Right cardiac atrium (tissue), 5 donors: ENCODE results near the gene APP. TPM values are rescaled to one million over a fixed set of nuclear protein-coding genes. Genes with fewer than 3 reads are reported as not detected.
"Not testable (repeated sequence)": the region's sequence is repeated elsewhere in the genome, so short reads cannot be mapped to it uniquely, and the experiment has no call there.

Experiments
- ATAC-seq, 2 donors: fragments of 200-7000 bp; cut with Tn5 transposase; one replicate each; pipeline versions ENCODE4 v1.8.0 to v1.9.1; 2020; ENCODE audit warnings: moderate library complexity in 2 of 2, mild to moderate bottlenecking in 1 of 2
- DNase-seq, 3 donors: peaks; one replicate each; pipeline ENCODE4 v3.0.0-alpha.2; 2020
- H3K27ac ChIP-seq: one replicate; pipeline ENCODE4 v1.5.1; 2013; ENCODE audit warnings: mild to moderate bottlenecking, low read length, control low read depth, moderate library complexity
- H3K27me3 ChIP-seq: one replicate; pipeline ENCODE4 v1.6.1; 2013; ENCODE audit not compliant: control insufficient read depth, insufficient read depth
- H3K4me1 ChIP-seq: one replicate; pipeline ENCODE4 v1.6.1; 2013; ENCODE audit warnings: low read length; ENCODE audit not compliant: control insufficient read depth, insufficient read depth
- H3K4me3 ChIP-seq: one replicate; pipeline ENCODE4 v1.5.1; 2013; ENCODE audit warnings: low read length, control low read depth
- H3K9me3 ChIP-seq: one replicate; pipeline ENCODE4 v1.6.1; 2013; ENCODE audit warnings: low read length; ENCODE audit not compliant: control insufficient read depth
- WGBS: extraction: QIAGEN DNeasy Blood & Tissue Kit; methylation state at CpG from one replicate; pipeline ENCODE4 v1.1.7; 2013; 5-methylcytosine and 5-hydroxymethylcytosine counted together
- intact Hi-C, 4 donors: fragments of 100-400 bp; cut with DNase I; formaldehyde crosslinking; loops; one replicate each; pipeline versions ENCODE4 v1.11.0 to v1.14.0; 2022 to 2023
- polyA plus RNA-seq: library from polyadenylated mRNA; stranded (reverse); fragments of 200-250 nt; gene quantifications from one replicate; pipeline ENCODE4 v1.2.3, GENCODE V29; 2013
- total RNA-seq, 4 donors: library from RNA; stranded (reverse); fragmentation: NEBNext Ultra II Directional; extraction: Animal tissue kit (Norgen Biotek cat#: 25700); gene quantifications; one replicate each; pipeline ENCODE4 v1.2.1, GENCODE V29; 2021
- donor health status: healthy with polysubstance abuse.
- donor health status: DM: no; HTN: yes; CAD: no.
- donor health status: DM: no; HTN: no; CAD: no.
- donor health status: DM: no; HTN: yes; CAD: no; lungs with severe emphysema.
- donor health status: DM: yes; HTN: yes; CAD: no.

APP gene
- total and polyA plus RNA-seq, 5 donors, result 277 to 535 (median 448) TPM

- Histone ChIP-seq H3K9me3 (no peaks in the 10 kb centered on the region), H3K4me3 (no peak overlapping the region), H3K27me3 (no peaks in the 10 kb centered on the region), H3K4me1 (peaks cover 2% of the 10 kb centered on the region), H3K27ac (no peak overlapping the region)
- intact Hi-C loops, result loop anchor here in 1 of 4 donors (10.0 kb wide), 1 partner anchor 145 kb away; no protein-coding TSS in a partner anchor
- 95% methylated on average over 4 of the region's 4 CpGs for WGBS
- no peak for ATAC-seq
- no peak for DNase-seq
Measured at GRCh38 chr21:26020081-26020480, 150.5 kb downstream of the APP start.

GRCh38 chr21:26019236-26019635, 151.3 kb downstream of the APP start:
- Histone ChIP-seq H3K4me1 (peaks cover under 1% of the 10 kb centered on the region), H3K27me3 (no peaks in the 10 kb centered on the region), H3K9me3 (no peaks in the 10 kb centered on the region), H3K4me3 (no peak overlapping the region), H3K27ac (no peak overlapping the region)
- 87% methylated on average over 1 of the region's 1 CpG for WGBS
- no peak for ATAC-seq
- DNase-seq, result no peak
- intact Hi-C loops, result no loop called here

DNA sequence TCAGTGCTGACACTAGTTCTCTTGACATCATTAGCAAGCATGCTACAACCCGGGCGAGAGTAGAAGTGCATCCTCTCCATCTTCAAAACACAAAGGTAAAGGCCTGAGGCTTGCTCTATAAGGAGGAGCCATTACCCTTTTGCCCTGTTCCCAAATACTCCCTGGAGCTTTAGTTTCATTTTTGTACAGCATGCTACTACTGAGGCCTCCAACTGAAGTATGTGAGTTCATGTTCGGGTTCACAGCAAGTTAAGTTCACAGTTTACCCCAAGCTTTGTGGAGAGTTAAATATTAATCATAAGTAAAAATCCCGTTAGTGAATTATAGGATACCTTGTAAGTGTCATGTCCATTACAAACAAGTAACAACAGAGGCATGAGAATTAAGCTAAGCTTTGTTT, 156.6 kb downstream of the APP start:
- no peak overlapping the region for H3K27ac ChIP-seq
- DNase-seq, result no peak
- ATAC-seq, result no peak
- WGBS, result 79% methylated on average over 4 of the region's 4 CpGs
- H3K27me3 ChIP-seq, result no peaks in the 10 kb centered on the region
- intact Hi-C loops, result no loop called here
- no peak overlapping the region for H3K4me3 ChIP-seq
- peaks cover 3% of the 10 kb centered on the region for H3K4me1 ChIP-seq
- no peaks in the 10 kb centered on the region for H3K9me3 ChIP-seq

- H3K27ac ChIP-seq, H3K27me3 ChIP-seq, H3K4me3 ChIP-seq, H3K4me1 ChIP-seq, DNase-seq, ATAC-seq, intact Hi-C loops, H3K9me3 ChIP-seq: not testable (repeated sequence)
- 95% methylated on average over 4 of the region's 4 CpGs for WGBS
Measured at GRCh38 chr21:26012482-26012881, 158.1 kb downstream of the APP start.

- WGBS, result 83% methylated on average over 6 of the region's 6 CpGs
- Histone ChIP-seq H3K27ac (no peak overlapping the region), H3K4me3 (no peak overlapping the region), H3K27me3 (no peaks in the 10 kb centered on the region), H3K4me1 (peaks cover 3% of the 10 kb centered on the region), H3K9me3 (no peaks in the 10 kb centered on the region)
- intact Hi-C loops, result no loop called here
- no peak for ATAC-seq
- DNase-seq, result no peak
Measured at GRCh38 chr21:26011292-26011940, 159.2 kb downstream of the APP start.

- DNase-seq, result no peak
Measured at GRCh38 chr21:26007951-26008498, 162.5 kb downstream of the APP start.

DNA sequence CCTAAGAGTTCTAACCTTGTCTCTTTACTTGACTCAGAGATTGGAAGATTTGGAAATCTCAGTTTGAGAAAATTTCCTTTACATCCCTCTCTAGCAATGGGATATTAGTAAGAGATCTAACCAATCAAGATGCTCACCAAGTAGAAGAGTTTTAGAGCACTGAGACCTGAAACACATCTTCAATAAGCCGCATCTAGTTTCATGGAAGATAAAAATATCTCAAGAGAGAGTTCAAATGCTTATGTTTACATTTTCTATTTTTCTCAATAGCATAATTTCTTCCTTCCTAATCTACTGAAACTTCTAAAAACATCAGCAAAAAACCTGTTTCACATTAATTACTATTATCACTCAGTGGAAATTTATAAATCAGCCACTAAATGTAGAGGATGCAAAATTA, 165.1 kb downstream of the APP start:
- no peaks in the 10 kb centered on the region for H3K27me3 ChIP-seq
- H3K27ac ChIP-seq, result no peak overlapping the region
- ATAC-seq, result no peak
- WGBS, result 97% methylated on average over 1 of the region's 1 CpG
- H3K4me1 ChIP-seq, result no peaks in the 10 kb centered on the region
- no peak for DNase-seq
- H3K4me3 ChIP-seq, result no peak overlapping the region
- no peaks in the 10 kb centered on the region for H3K9me3 ChIP-seq
- intact Hi-C loops, result no loop called here

More at GRCh38 chr21:26007951-26008498, 162.5 kb downstream of the APP start:
- Histone ChIP-seq H3K9me3 (no peaks in the 10 kb centered on the region), H3K4me1 (no peaks in the 10 kb centered on the region), H3K27ac (no peak overlapping the region), H3K27me3 (no peaks in the 10 kb centered on the region), H3K4me3 (no peak overlapping the region)
- intact Hi-C loops, result no loop called here
- peak in 1 of 2 donors; percentile 40 for ATAC-seq
- WGBS, result 53% methylated on average over 8 of the region's 8 CpGs

- intact Hi-C loops, result no loop called here
- Histone ChIP-seq H3K4me1 (no peaks in the 10 kb centered on the region), H3K4me3 (no peak overlapping the region), H3K27me3 (no peaks in the 10 kb centered on the region), H3K27ac (no peak overlapping the region), H3K9me3 (no peaks in the 10 kb centered on the region)
- DNase-seq (no peak), ATAC-seq (no peak)
- WGBS, result 98% methylated on average over 4 of the region's 4 CpGs
Measured at GRCh38 chr21:26003404-26003803, 167.2 kb downstream of the APP start.

DNA sequence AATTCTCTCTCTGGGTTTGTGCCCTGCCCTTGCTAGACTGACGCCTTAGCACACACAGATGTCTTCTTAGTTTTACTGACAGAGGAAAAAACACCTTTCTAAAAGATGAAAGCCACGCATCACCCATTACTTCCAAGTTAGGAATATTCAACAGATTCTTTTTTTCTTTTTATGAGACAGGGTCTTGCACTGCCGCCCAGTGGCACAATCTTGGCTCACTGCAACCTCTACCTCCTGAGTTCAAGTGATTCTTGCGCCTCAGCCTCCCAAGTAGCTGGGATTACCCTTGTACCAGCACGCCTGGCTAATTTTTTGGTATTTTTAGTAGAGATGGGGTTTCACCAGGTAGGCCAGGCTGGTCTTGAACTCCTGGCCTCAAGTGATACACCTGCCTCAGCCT, 169.2 kb downstream of the APP start:
- WGBS, result 98% methylated on average over 5 of the region's 5 CpGs
- Histone ChIP-seq H3K4me1 (no peaks in the 10 kb centered on the region), H3K27me3 (no peaks in the 10 kb centered on the region), H3K4me3 (no peak overlapping the region), H3K9me3 (no peaks in the 10 kb centered on the region), H3K27ac (no peak overlapping the region)
- no peak for ATAC-seq
- no peak for DNase-seq
- intact Hi-C loops, result no loop called here

- Histone ChIP-seq H3K27me3 (no peaks in the 10 kb centered on the region), H3K27ac (no peak overlapping the region), H3K4me3 (no peak overlapping the region), H3K4me1 (no peaks in the 10 kb centered on the region), H3K9me3 (no peaks in the 10 kb centered on the region)
- WGBS, result 88% methylated on average over 19 of the region's 19 CpGs
- intact Hi-C loops, result no loop called here
- no peak for ATAC-seq
- DNase-seq, result peak in 1 of 3 donors; percentile 34
Measured at GRCh38 chr21:25999921-26000582, 170.5 kb downstream of the APP start.

GRCh38 chr21:25997788-25998611, 172.6 kb downstream of the APP start:
- Histone ChIP-seq H3K9me3 (no peaks in the 10 kb centered on the region), H3K4me1 (no peaks in the 10 kb centered on the region), H3K27ac (no peak overlapping the region), H3K4me3 (no peak overlapping the region), H3K27me3 (no peaks in the 10 kb centered on the region)
- ATAC-seq (peak in 1 of 2 donors; percentile 16), DNase-seq (no peak)
- intact Hi-C loops, result no loop called here
- WGBS, result 64% methylated on average over 4 of the region's 4 CpGs
